NCI-H524 treated with DMSO at 0.1 percent for 48 hours (cell line): ENCODE measurements around the gene FXYD5.

Experiments
- DNase-seq: peaks from one replicate; lab custom pipeline; 2025; lab: John Stamatoyannopoulos, UW

Gene FXYD5

GRCh38 chr19:35214766-35215422 is 60.4 kb downstream of the FXYD5 start:
- DNase-seq = no peak

- no peak for DNase-seq
Measured at GRCh38 chr19:35216016-35216832, 61.7 kb downstream of the FXYD5 start.

GRCh38 chr19:35216833-35217648 is 62.5 kb downstream of the FXYD5 start:
- no peak for DNase-seq

- DNase-seq = no peak
Measured at GRCh38 chr19:35217649-35217990, 63.1 kb downstream of the FXYD5 start.

GRCh38 chr19:35219008-35219407 is 64.5 kb downstream of the FXYD5 start:
- no peak for DNase-seq
